Measurements from ENCODE around the gene UGT2B10.

- TF ChIP-seq ZNF8 (CRISPR knock-in tag; IDR thresholded peaks at IDR 0.05): no peak
- no peak for TF ChIP-seq TOX (CRISPR knock-in tag; IDR thresholded peaks at IDR 0.05; ENCODE audit: borderline replicate concordance)
- no peak for TF ChIP-seq CSDC2 (CRISPR knock-in tag; IDR thresholded peaks at IDR 0.05)
- no peak for TF ChIP-seq CREB5 (CRISPR knock-in tag; IDR thresholded peaks at IDR 0.05; ENCODE audit: low read depth)
- TF ChIP-seq ISL1 (CRISPR knock-in tag; IDR thresholded peaks at IDR 0.05): no peak
- no peak for TF ChIP-seq BACH2 (CRISPR knock-in tag; IDR thresholded peaks at IDR 0.05; ENCODE audit: borderline replicate concordance)
- no peak for TF ChIP-seq RARB (CRISPR knock-in tag; IDR thresholded peaks at IDR 0.05)
- TF ChIP-seq PPARA (CRISPR knock-in tag; IDR thresholded peaks at IDR 0.05; ENCODE audit: borderline replicate concordance): no peak
- TF ChIP-seq SNAI2 (CRISPR knock-in tag; IDR thresholded peaks at IDR 0.05): no peak
- TF ChIP-seq TCF4 (CRISPR knock-in tag; IDR thresholded peaks at IDR 0.05; ENCODE audit: borderline replicate concordance): no peak
- TF ChIP-seq ARNTL (CRISPR knock-in tag; IDR thresholded peaks at IDR 0.05; ENCODE audit: borderline replicate concordance, low read depth): no peak
- no peak for TF ChIP-seq ZFP30 (CRISPR knock-in tag; IDR thresholded peaks at IDR 0.05)
Observed at GRCh38 chr4:68831642-68832041, 15.8 kb downstream of the UGT2B10 start.
